ENCODE data around the gene VASN. TPM values are rescaled to one million over a fixed set of nuclear protein-coding genes. Genes with fewer than 3 reads are reported as not detected.

The VASN gene
- 3.8 and 4.0 TPM in 2 replicates for total RNA-seq
- long read RNA-seq: 0 reads

GRCh38 chr16:4371357-4372000 is at the start of gene VASN:
Gene VASN, plus strand, starts transcription at chr16:4371848. Its CDS starts 9,030 bp downstream, at chr16:4380878.
- DNase-seq (ENCODE audit: low spot score, unreplicated experiment): peak; percentile 76
- peak within 1 kb of the TSS; percentile 75 for H3K4me3 Mint-ChIP-seq (ENCODE audit: low read depth)
- H3K4me1 Mint-ChIP-seq (ENCODE audit: low read depth): peaks cover 13% of the 10 kb centered on the region
- H3K36me3 Mint-ChIP-seq (ENCODE audit: insufficient read depth): no peaks in the 10 kb centered on the region
- TF ChIP-seq CTCF (IDR thresholded peaks at IDR 0.05; ENCODE audit: unreplicated experiment): no peak
- peak within 1 kb of the TSS; percentile 67 for H3K27ac Mint-ChIP-seq
- H3K27me3 Mint-ChIP-seq: no peaks in the 10 kb centered on the region
- no peaks in the 10 kb centered on the region for H3K9me3 Mint-ChIP-seq (ENCODE audit: low read depth)

- no peak for TF ChIP-seq CTCF (IDR thresholded peaks at IDR 0.05; ENCODE audit: unreplicated experiment)
- peaks cover 13% of the 10 kb centered on the region for H3K4me1 Mint-ChIP-seq (ENCODE audit: low read depth)
- H3K27me3 Mint-ChIP-seq: no peaks in the 10 kb centered on the region
- H3K9me3 Mint-ChIP-seq (ENCODE audit: low read depth): no peaks in the 10 kb centered on the region
- H3K4me3 Mint-ChIP-seq (ENCODE audit: low read depth): no peak overlapping the region
- H3K27ac Mint-ChIP-seq: no peak overlapping the region
- no peak for DNase-seq (ENCODE audit: low spot score, unreplicated experiment)
- no peaks in the 10 kb centered on the region for H3K36me3 Mint-ChIP-seq (ENCODE audit: insufficient read depth)
These were observed 49.3 kb upstream of the VASN start for GRCh38 chr16:4322121-4323052.

GRCh38 chr16:4323071-4323844 is 48.4 kb upstream of the VASN start:
- Mint-ChIP-seq H3K4me1 (ENCODE audit: low read depth) (peaks cover 9% of the 10 kb centered on the region), H3K27me3 (no peaks in the 10 kb centered on the region), H3K4me3 (ENCODE audit: low read depth) (no peak overlapping the region), H3K27ac (no peak overlapping the region), H3K36me3 (ENCODE audit: insufficient read depth) (no peaks in the 10 kb centered on the region), H3K9me3 (ENCODE audit: low read depth) (no peaks in the 10 kb centered on the region)
- DNase-seq (ENCODE audit: low spot score, unreplicated experiment): no peak
- TF ChIP-seq CTCF (IDR thresholded peaks at IDR 0.05; ENCODE audit: unreplicated experiment): no peak

GRCh38 chr16:4323845-4324488 is 47.7 kb upstream of the VASN start:
- H3K36me3 Mint-ChIP-seq (ENCODE audit: insufficient read depth): no peaks in the 10 kb centered on the region
- no peaks in the 10 kb centered on the region for H3K27me3 Mint-ChIP-seq
- no peaks in the 10 kb centered on the region for H3K9me3 Mint-ChIP-seq (ENCODE audit: low read depth)
- no peak overlapping the region for H3K4me3 Mint-ChIP-seq (ENCODE audit: low read depth)
- peak overlapping the region; percentile 84 for H3K27ac Mint-ChIP-seq
- no peak for TF ChIP-seq CTCF (IDR thresholded peaks at IDR 0.05; ENCODE audit: unreplicated experiment)
- H3K4me1 Mint-ChIP-seq (ENCODE audit: low read depth): peaks cover 9% of the 10 kb centered on the region
- no peak for DNase-seq (ENCODE audit: low spot score, unreplicated experiment)

Measured in progenitor cell of endocrine pancreas (in vitro differentiated cells).